ENCODE results near the gene DPEP2NB.

DPEP2NB gene

GRCh38 chr16:67967958-67968399 is 47.7 kb downstream of the DPEP2NB start:
- no peak for TF ChIP-seq CTCF (conservative IDR thresholded peaks at IDR 0.05; ENCODE audit: control insufficient read depth, insufficient read depth, low read depth, low read length)
- no peak for DNase-seq (ENCODE audit: low read depth)
- peak overlapping the region; percentile 88 for H3K4me3 ChIP-seq (ENCODE audit: control insufficient read depth, low read depth, low read length)

- H3K4me3 ChIP-seq (ENCODE audit: control insufficient read depth, low read depth, low read length) = peak overlapping the region; percentile 88
- peak; percentile 55 for DNase-seq (ENCODE audit: low read depth)
- no peak for TF ChIP-seq CTCF (conservative IDR thresholded peaks at IDR 0.05; ENCODE audit: control insufficient read depth, insufficient read depth, low read depth, low read length)
Observed at GRCh38 chr16:67967183-67967957, 48.3 kb downstream of the DPEP2NB start.

- no peak for TF ChIP-seq CTCF (conservative IDR thresholded peaks at IDR 0.05; ENCODE audit: control insufficient read depth, insufficient read depth, low read depth, low read length)
- DNase-seq (ENCODE audit: low read depth) = peak; percentile 74
- peak overlapping the region; percentile 88 for H3K4me3 ChIP-seq (ENCODE audit: control insufficient read depth, low read depth, low read length)
Observed at GRCh38 chr16:67966549-67967182, 49.0 kb downstream of the DPEP2NB start.

- H3K4me3 ChIP-seq (ENCODE audit: control insufficient read depth, low read depth, low read length) = peak overlapping the region; percentile 88
- DNase-seq (ENCODE audit: low read depth) = no peak
- no peak for TF ChIP-seq CTCF (conservative IDR thresholded peaks at IDR 0.05; ENCODE audit: control insufficient read depth, insufficient read depth, low read depth, low read length)
Observed at GRCh38 chr16:67965668-67966548, 49.8 kb downstream of the DPEP2NB start.

- DNase-seq (ENCODE audit: low read depth) = no peak
- no peak for TF ChIP-seq CTCF (conservative IDR thresholded peaks at IDR 0.05; ENCODE audit: control insufficient read depth, insufficient read depth, low read depth, low read length)
- no peak overlapping the region for H3K4me3 ChIP-seq (ENCODE audit: control insufficient read depth, low read depth, low read length)
Observed at GRCh38 chr16:67964477-67965131, 51.1 kb downstream of the DPEP2NB start.

Data from fibroblast of mammary gland (primary cell).